Mesothelial cell of epicardium (in vitro differentiated cells): ENCODE results near the gene CDC42EP3. TPM values are rescaled to one million over a fixed set of nuclear protein-coding genes. Genes with fewer than 3 reads are reported as not detected.

Source experiments
- DNase-seq, 2 experiments: peaks; one replicate each; pipeline ENCODE4 v3.0.0; 2021; ENCODE audit warnings: low spot score in 2 of 2; ENCODE audit not compliant: unreplicated experiment in 2 of 2
- H3K27ac Mint-ChIP-seq: 2 replicates; pipeline ENCODE4 v1.8.0; 2021; ENCODE audit warnings: mixed read lengths
- H3K27me3 Mint-ChIP-seq: 2 replicates; pipeline ENCODE4 v1.8.0; 2021; ENCODE audit warnings: low read depth, mixed read lengths
- H3K36me3 Mint-ChIP-seq: 2 replicates; pipeline ENCODE4 v1.8.0; 2021; ENCODE audit warnings: mixed read lengths
- H3K4me1 Mint-ChIP-seq: 2 replicates; pipeline ENCODE4 v1.8.0; 2021; ENCODE audit warnings: mixed read lengths
- H3K4me3 Mint-ChIP-seq: 2 replicates; pipeline ENCODE4 v1.8.0; 2021; ENCODE audit warnings: mild to moderate bottlenecking, moderate library complexity, mixed read lengths
- H3K9me3 Mint-ChIP-seq: 2 replicates; pipeline ENCODE4 v1.8.0; 2021; ENCODE audit warnings: mixed read lengths
- CTCF ChIP-seq: fragments of 200-600 bp; sonication (generic); IDR thresholded peaks from one replicate; pipeline ENCODE4 v1.5.0; 2021; ENCODE audit warnings: antibody characterized with exemption; ENCODE audit not compliant: unreplicated experiment
- total RNA-seq: library from RNA; stranded (reverse); gene quantifications from 3 replicates; pipeline ENCODE4 v1.2.1, GENCODE V29; 2021

The CDC42EP3 gene
- total RNA-seq, 1 donor from 2014 or later = 48.7 TPM

DNA sequence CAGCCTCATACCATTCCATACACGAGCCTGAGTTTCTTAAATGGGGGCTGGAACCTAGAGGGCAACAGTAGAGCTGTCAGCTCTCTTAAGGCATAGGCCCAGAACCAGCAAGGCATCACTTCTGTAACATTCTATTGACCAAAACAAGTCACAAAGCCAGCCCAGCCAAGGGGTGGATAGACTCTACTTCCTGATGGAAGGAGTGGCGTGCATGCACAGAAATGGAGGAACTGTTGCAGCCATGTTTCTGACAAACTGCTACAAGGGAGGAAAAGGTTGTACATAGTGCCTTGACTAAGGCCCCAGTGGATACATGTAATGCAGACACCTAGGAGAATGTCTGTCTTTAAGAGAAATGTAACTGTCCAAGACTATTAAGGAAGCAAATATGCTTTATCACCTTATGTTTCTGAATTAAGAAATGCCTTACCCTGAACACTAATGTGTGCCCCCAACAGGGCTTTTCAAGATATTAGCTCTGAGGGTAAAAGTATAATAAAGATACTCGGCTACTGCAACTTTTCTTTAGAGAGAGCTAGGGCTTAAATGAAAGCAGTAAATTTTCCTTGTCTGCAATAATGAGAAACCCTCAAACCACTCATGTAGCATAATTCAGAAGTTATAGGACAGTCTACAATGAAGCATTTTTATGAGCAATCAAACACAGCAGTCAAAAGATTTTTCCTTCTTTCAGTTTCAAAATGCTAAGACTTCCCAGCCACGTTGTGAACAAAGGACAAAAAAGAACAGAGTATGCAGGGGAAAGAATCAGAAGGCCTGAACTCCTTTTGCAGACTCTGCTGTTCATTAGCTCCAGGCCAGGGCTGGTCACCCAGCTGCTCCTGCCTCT, 35.1 kb upstream of the CDC42EP3 start:
- Mint-ChIP-seq H3K4me1 (peaks cover 47% of the 10 kb centered on the region), H3K27me3 (no peaks in the 10 kb centered on the region), H3K27ac (peak overlapping the region; percentile 77), H3K4me3 (no peak overlapping the region), H3K36me3 (peaks cover 6% of the 10 kb centered on the region), H3K9me3 (peaks cover 7% of the 10 kb centered on the region)
- TF ChIP-seq CTCF = no peak
- no peak for DNase-seq

- Mint-ChIP-seq H3K27me3 (no peaks in the 10 kb centered on the region), H3K4me3 (no peak overlapping the region), H3K4me1 (peaks cover 43% of the 10 kb centered on the region), H3K9me3 (peaks cover 8% of the 10 kb centered on the region), H3K27ac (no peak overlapping the region), H3K36me3 (peaks cover 7% of the 10 kb centered on the region)
- TF ChIP-seq CTCF = no peak
- DNase-seq = no peak
Measured at GRCh38 chr2:37705191-37705590, 33.7 kb upstream of the CDC42EP3 start.

- no peaks in the 10 kb centered on the region for H3K27me3 Mint-ChIP-seq
- peaks cover 7% of the 10 kb centered on the region for H3K36me3 Mint-ChIP-seq
- peaks cover 14% of the 10 kb centered on the region for H3K9me3 Mint-ChIP-seq
- no peak overlapping the region for H3K4me3 Mint-ChIP-seq
- H3K27ac Mint-ChIP-seq = peak overlapping the region; percentile 92
- DNase-seq = no peak
- TF ChIP-seq CTCF = no peak
- peaks cover 24% of the 10 kb centered on the region for H3K4me1 Mint-ChIP-seq
Measured at GRCh38 chr2:37698931-37699481, 27.6 kb upstream of the CDC42EP3 start.

- no peak overlapping the region for H3K27ac Mint-ChIP-seq
- no peak for TF ChIP-seq CTCF
- H3K4me1 Mint-ChIP-seq = peaks cover 26% of the 10 kb centered on the region
- H3K36me3 Mint-ChIP-seq = no peaks in the 10 kb centered on the region
- H3K9me3 Mint-ChIP-seq = peaks cover 6% of the 10 kb centered on the region
- no peaks in the 10 kb centered on the region for H3K27me3 Mint-ChIP-seq
- DNase-seq = no peak
- no peak overlapping the region for H3K4me3 Mint-ChIP-seq
Measured at GRCh38 chr2:37695336-37695735, 23.9 kb upstream of the CDC42EP3 start.

DNA sequence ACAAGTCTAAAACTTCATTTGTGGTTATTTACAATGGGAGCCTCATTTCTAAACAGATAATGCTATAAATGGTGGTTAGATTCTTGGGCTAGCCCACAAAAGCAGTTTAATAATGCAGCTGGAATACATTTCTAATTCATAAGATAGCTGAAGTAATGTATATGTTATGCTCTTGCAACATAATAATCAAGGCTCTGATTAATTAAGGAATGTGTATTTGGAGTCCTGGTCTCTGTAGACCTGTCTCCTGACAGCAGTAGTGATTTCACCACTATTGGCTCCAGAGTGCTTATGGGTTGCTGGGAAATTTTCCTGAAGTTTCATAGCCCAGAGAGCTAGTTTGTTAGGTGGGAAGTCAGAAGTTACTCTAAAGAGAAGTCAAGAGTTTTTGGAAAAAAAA, 21.3 kb upstream of the CDC42EP3 start:
- Mint-ChIP-seq H3K36me3 (no peaks in the 10 kb centered on the region), H3K4me3 (no peak overlapping the region), H3K27ac (peak overlapping the region; percentile 33), H3K4me1 (peaks cover 27% of the 10 kb centered on the region), H3K27me3 (no peaks in the 10 kb centered on the region), H3K9me3 (no peaks in the 10 kb centered on the region)
- DNase-seq = no peak
- TF ChIP-seq CTCF = no peak
